SK-N-SH (cell line): Measurements from ENCODE around the gene TRIM14. TPM values are rescaled to one million over a fixed set of nuclear protein-coding genes. Genes with fewer than 3 reads are reported as not detected.
A peak's percentile ranks its signal among the peaks of the same experiment; 100 is the strongest.

Experiments
- CTCF ChIA-PET: fragments of 300-600, 350-600 bp; formaldehyde crosslinking; extraction: SDS; loops from one replicate; lab custom pipeline; 2021; lab: Yijun Ruan, JAX
- POLR2A ChIA-PET: fragments of 350-600 bp; sonication (Branson Sonifier 250); formaldehyde crosslinking; extraction: SDS; loops from one replicate; lab custom pipeline; 2020; ENCODE audit warnings: antibody characterized with exemption, inconsistent platforms; lab: Yijun Ruan, JAX
- DNase-seq: peaks from one replicate; pipeline ENCODE4 v3.0.0; 2012
- H2AFZ ChIP-seq: fragments of 200-600 bp; sonication (generic); 2 replicates; pipeline ENCODE4 v1.8.1; 2016; ENCODE audit warnings: antibody characterized with exemption, mild to moderate bottlenecking, low read depth
- H3F3A ChIP-seq: fragments of 200-600 bp; sonication (generic); replicated peaks from 2 replicates; pipeline ENCODE3; 2016; ENCODE audit warnings: antibody characterized with exemption, mild to moderate bottlenecking; ENCODE audit not compliant: insufficient read depth
- H3K27ac ChIP-seq, 2 experiments: fragments of 200-500 bp in 1 of 2; fragments of 200-600 bp in 1 of 2; sonication (Bioruptor generic) in 1 of 2; sonication (generic), shearing (Covaris generic) in 1 of 2; 2 replicates each; pipeline versions ENCODE4 v1.5.1 to v1.6.1; 2014 to 2016; ENCODE audit warnings: low read depth in 2 of 2, inconsistent platforms in 1 of 2, low read length in 1 of 2, mild to moderate bottlenecking in 1 of 2, mixed read lengths in 1 of 2
- H3K27me3 ChIP-seq: fragments of 200-600 bp; sonication (generic), shearing (Covaris generic); 2 replicates; pipeline ENCODE4 v1.6.1; 2016; ENCODE audit warnings: mixed run types; ENCODE audit not compliant: insufficient read depth
- H3K36me3 ChIP-seq, 2 experiments: fragments of 200-500 bp in 1 of 2; fragments of 200-600 bp in 1 of 2; sonication (Bioruptor generic) in 1 of 2; sonication (generic) in 1 of 2; replicated peaks in 1 of 2; 2 replicates each; pipeline versions ENCODE3 to v1.5.1; 2014 to 2016; ENCODE audit warnings: low read length in 1 of 2, mild to moderate bottlenecking in 1 of 2; ENCODE audit not compliant: insufficient read depth in 2 of 2, control insufficient read depth in 1 of 2
- H3K4me1 ChIP-seq, 2 experiments: fragments of 200-500 bp in 1 of 2; fragments of 200-600 bp in 1 of 2; sonication (Bioruptor generic) in 1 of 2; sonication (generic), shearing (Covaris generic) in 1 of 2; 2 replicates each; pipeline versions ENCODE4 v1.5.1 to v1.6.1; 2014 to 2016; ENCODE audit warnings: low read depth in 1 of 2, low read length in 1 of 2, mixed run types in 1 of 2; ENCODE audit not compliant: insufficient read depth in 2 of 2, control insufficient read depth in 1 of 2
- H3K4me2 ChIP-seq: fragments of 200-600 bp; sonication (generic), shearing (Covaris generic); 2 replicates; pipeline ENCODE4 v1.6.1; 2017; ENCODE audit warnings: mixed run types
- H3K4me3 ChIP-seq, 2 experiments: fragments of 200-500 bp in 1 of 2; fragments of 200-600 bp in 1 of 2; sonication (Bioruptor generic) in 1 of 2; sonication (generic), shearing (Covaris generic) in 1 of 2; 2 replicates each; pipeline versions ENCODE4 v1.5.1 to v1.8.1; 2014 to 2016; ENCODE audit warnings: low read depth in 2 of 2, inconsistent platforms in 1 of 2, low read length in 1 of 2, mild to moderate bottlenecking in 1 of 2, mixed read lengths in 1 of 2, moderate library complexity in 1 of 2
- H3K79me2 ChIP-seq: fragments of 200-600 bp; sonication (generic); 2 replicates; pipeline ENCODE4 v1.8.1; 2017; ENCODE audit warnings: mild to moderate bottlenecking; ENCODE audit not compliant: insufficient read depth
- H3K9ac ChIP-seq: fragments of 200-600 bp; sonication (generic); 2 replicates; pipeline ENCODE4 v1.6.1; 2017; ENCODE audit warnings: mixed run types
- H3K9me2 ChIP-seq: fragments of 200-600 bp; sonication (generic); 2 replicates; pipeline ENCODE4 v1.6.1; 2017; ENCODE audit warnings: mixed run types
- H3K9me3 ChIP-seq: fragments of 200-600 bp; sonication (generic); 2 replicates; pipeline ENCODE4 v1.6.1; 2017; ENCODE audit warnings: mixed run types, mild to moderate bottlenecking, moderate library complexity
- H4K20me1 ChIP-seq: fragments of 200-600 bp; sonication (generic); 2 replicates; pipeline ENCODE4 v1.6.1; 2017; ENCODE audit warnings: mild to moderate bottlenecking, mixed run types; ENCODE audit not compliant: insufficient read depth
- CHD2 ChIP-seq: fragments of 150-350 bp; IDR thresholded peaks from 2 replicates; pipeline ENCODE4 v1.6.1; 2018; ENCODE audit warnings: low read length; ENCODE audit not compliant: partially characterized antibody
- FOSL2 ChIP-seq: IDR thresholded peaks from 2 replicates; pipeline ENCODE4 v1.4.0; 2012; ENCODE audit warnings: low read depth, mild to moderate bottlenecking, moderate library complexity, borderline replicate concordance
- MXI1 ChIP-seq: IDR thresholded peaks from 2 replicates; pipeline ENCODE4 v1.6.1; 2012; ENCODE audit warnings: mild to moderate bottlenecking, low read depth, low read length, improper control_type of control experiment
- NRF1 ChIP-seq: IDR thresholded peaks from 2 replicates; pipeline ENCODE4 v1.6.1; 2012; ENCODE audit warnings: low read depth, mild to moderate bottlenecking, low read length
- PBX3 ChIP-seq: IDR thresholded peaks from 2 replicates; pipeline ENCODE4; 2012
- SMC3 ChIP-seq: IDR thresholded peaks from 2 replicates; pipeline ENCODE4 v1.6.1; 2012; ENCODE audit warnings: low read depth, low read length, improper control_type of control experiment
- TCF12 ChIP-seq: IDR thresholded peaks from 2 replicates; pipeline ENCODE4 v1.4.0; 2012
- ZBTB33 ChIP-seq: IDR thresholded peaks from 2 replicates; pipeline ENCODE4 v1.4.0; 2012; ENCODE audit warnings: low read depth, borderline replicate concordance
- WGBS: methylation state at CpG from one replicate; pipeline ENCODE4 v1.1.6; 2017; ENCODE audit warnings: low lambda C conversion rate; 5-methylcytosine and 5-hydroxymethylcytosine counted together
- polyA plus RNA-seq, 3 experiments: library from polyadenylated mRNA; depleted of rRNA; stranded (reverse); fragments of >200 nt; gene quantifications; 2 replicates each; pipeline ENCODE4 v1.2.3, GENCODE V29; 2012
- TF ChIP-seq, protein P1 (sequence below): fragments of 150-350 bp; IDR thresholded peaks from 2 replicates; pipeline ENCODE4 v1.6.1; 2017; ENCODE audit warnings: antibody characterized with exemption, low read length, low read depth, borderline replicate concordance

The TRIM14 gene
- polyA plus RNA-seq, 1 of the 3 experiments (the other 2 are of a cell fraction), result 15.3 TPM

- Histone ChIP-seq H2AFZ (no peak overlapping the region), H3K4me2 (0 out of 2 replicates have a peak overlapping the region, but pooled peaks have one; percentile 21), H3F3A (peaks cover 3% of the 10 kb centered on the region), H3K9me2 (no peaks in the 10 kb centered on the region), H3K27ac (peak overlapping the region in 1 of 2 experiments; percentile 56; a peak in 2 of 4 replicates), H3K9me3 (no peaks in the 10 kb centered on the region), H3K79me2 (no peaks in the 10 kb centered on the region), H3K36me3 (peaks cover 20 to 44% of the 10 kb centered on the region in 2 experiments), H3K4me3 (no peak overlapping the region), H4K20me1 (no peaks in the 10 kb centered on the region), H3K27me3 (no peaks in the 10 kb centered on the region), H3K4me1 (peaks cover 3 to 5% of the 10 kb centered on the region in 2 experiments; a peak in 2 of 4 replicates), H3K9ac (no peak overlapping the region)
- TF ChIP-seq TCF12, result peak; percentile 9; the same call in 1 of the 2 replicates
- TF ChIP-seq ZBTB33, result no peak
- peak; percentile 56; the same call in 1 of the 2 replicates for TF ChIP-seq FOSL2
- TF ChIP-seq MXI1, result no peak
- TF ChIP-seq NRF1, result no peak
- no peak for DNase-seq
- CTCF ChIA-PET, result interaction anchor here (1.1 kb wide), 1 partner anchor 182 kb away, joined by 4 read pairs; no protein-coding TSS in a partner anchor
- POLR2A ChIA-PET, result no interaction called here
- 69% methylated on average over 4 of the region's 6 CpGs for WGBS
Measured at GRCh38 chr9:98081477-98082219, 37.4 kb downstream of the TRIM14 start.

- H4K20me1 ChIP-seq, result no peaks in the 10 kb centered on the region
- no peak overlapping the region for H3K4me2 ChIP-seq
- TF ChIP-seq CHD2 (no peak), SMC3 (no peak)
- no peak overlapping the region for H2AFZ ChIP-seq
- no peak overlapping the region for H3K4me3 ChIP-seq
- H3F3A ChIP-seq, result peaks cover 3% of the 10 kb centered on the region
- H3K9me2 ChIP-seq, result no peaks in the 10 kb centered on the region
- H3K36me3 ChIP-seq, result peaks cover 20 to 44% of the 10 kb centered on the region in 2 experiments
- no peaks in the 10 kb centered on the region for H3K9me3 ChIP-seq
- no peaks in the 10 kb centered on the region for H3K27me3 ChIP-seq
- peaks cover 3 to 5% of the 10 kb centered on the region in 2 experiments; a peak in 2 of 4 replicates for H3K4me1 ChIP-seq
- no peak overlapping the region for H3K27ac ChIP-seq
- POLR2A ChIA-PET, result no interaction called here
- no peak overlapping the region for H3K9ac ChIP-seq
- CTCF ChIA-PET, result interaction anchor here (1.0 kb wide), 2 partner anchors 125 to 175 kb away, joined by 3 to 6 read pairs; partner anchors contain the start of gene TBC1D2
- no peaks in the 10 kb centered on the region for H3K79me2 ChIP-seq
- 98% methylated on average over 9 of the region's 12 CpGs for whole genome bisulfite sequencing
- DNase-seq, result no peak
Measured at GRCh38 chr9:98080780-98081179, 38.2 kb downstream of the TRIM14 start.

GRCh38 chr9:98080326-98080725, 38.7 kb downstream of the TRIM14 start:
- Histone ChIP-seq H3F3A (peaks cover 2% of the 10 kb centered on the region), H3K4me1 (peaks cover 3 to 5% of the 10 kb centered on the region in 2 experiments; a peak in 2 of 4 replicates), H4K20me1 (no peaks in the 10 kb centered on the region), H3K79me2 (no peaks in the 10 kb centered on the region), H3K4me2 (no peak overlapping the region), H3K9me3 (no peaks in the 10 kb centered on the region), H3K27ac (no peak overlapping the region), H3K4me3 (no peak overlapping the region), H3K36me3 (peaks cover 20 to 41% of the 10 kb centered on the region in 2 experiments), H3K9me2 (no peaks in the 10 kb centered on the region), H3K9ac (no peak overlapping the region), H3K27me3 (no peaks in the 10 kb centered on the region), H2AFZ (no peak overlapping the region)
- POLR2A ChIA-PET, result no interaction called here
- no peak for DNase-seq
- CTCF ChIA-PET, result interaction anchor here (0.7 to 1.4 kb wide), 4 partner anchors 25 to 710 kb away, joined by 3 to 6 read pairs (median 3); partner anchors contain the start of gene TBC1D2
- TF ChIP-seq PBX3, result peak; percentile 39; the same call in 1 of the 2 replicates
- TF ChIP-seq, protein P1, sequence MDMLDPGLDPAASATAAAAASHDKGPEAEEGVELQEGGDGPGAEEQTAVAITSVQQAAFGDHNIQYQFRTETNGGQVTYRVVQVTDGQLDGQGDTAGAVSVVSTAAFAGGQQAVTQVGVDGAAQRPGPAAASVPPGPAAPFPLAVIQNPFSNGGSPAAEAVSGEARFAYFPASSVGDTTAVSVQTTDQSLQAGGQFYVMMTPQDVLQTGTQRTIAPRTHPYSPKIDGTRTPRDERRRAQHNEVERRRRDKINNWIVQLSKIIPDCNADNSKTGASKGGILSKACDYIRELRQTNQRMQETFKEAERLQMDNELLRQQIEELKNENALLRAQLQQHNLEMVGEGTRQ, result no peak
- WGBS, result 89% methylated on average over 1 of the region's 1 CpG
